IMR-90 (cell line): ENCODE data around the gene RARS2. TPM values are rescaled to one million over a fixed set of nuclear protein-coding genes. Genes with fewer than 3 reads are reported as not detected.

ENCODE experiments used
- ATAC-seq: fragments of 200-7000 bp; cut with Tn5 transposase; 2 replicates; pipeline ENCODE4 v1.9.1; 2020; ENCODE audit warnings: low read depth, mild to moderate bottlenecking, moderate library complexity
- BruUV-seq: library from RNA; stranded (reverse); fragments of 400-500 nt; replicated peaks from 2 replicates; lab custom pipeline; 2021; lab: Mats Ljungman, UMichigan
- CTCF ChIA-PET: fragments of 300-600 bp; formaldehyde crosslinking; extraction: SDS; loops from one replicate; lab custom pipeline; 2021; ENCODE audit warnings: antibody characterized with exemption; lab: Yijun Ruan, JAX
- POLR2A ChIA-PET: fragments of 300-600 bp; sonication (Branson Sonifier 250); formaldehyde crosslinking; loops from one replicate; lab custom pipeline; 2022; ENCODE audit warnings: antibody characterized with exemption; ENCODE audit not compliant: unreplicated experiment; lab: Charles Lee
- DNase-seq: peaks from one replicate; pipeline ENCODE4 v3.0.0; 2013
- H2AFZ ChIP-seq: replicated peaks from 2 replicates; pipeline ENCODE3; 2013; ENCODE audit warnings: low read length, mild to moderate bottlenecking; ENCODE audit not compliant: poor library complexity
- H2AK5ac ChIP-seq: 2 replicates; pipeline ENCODE4 v1.6.1; 2013; ENCODE audit warnings: low read depth, low read length, inconsistent platforms
- H2AK9ac ChIP-seq: replicated peaks from 2 replicates; pipeline ENCODE3; 2013; ENCODE audit warnings: mild to moderate bottlenecking, low read depth, low read length, moderate library complexity; ENCODE audit not compliant: poor library complexity
- H2BK120ac ChIP-seq: 2 replicates; pipeline ENCODE4 v1.6.1; 2013; ENCODE audit warnings: low read depth, low read length, inconsistent platforms
- H2BK15ac ChIP-seq: 3 replicates; pipeline ENCODE4 v1.6.1; 2013; ENCODE audit warnings: low read depth, low read length, inconsistent platforms
- H2BK20ac ChIP-seq: 2 replicates; pipeline ENCODE4 v1.6.1; 2013; ENCODE audit warnings: low read depth, mild to moderate bottlenecking, inconsistent platforms, low read length, moderate library complexity
- H2BK5ac ChIP-seq: 2 replicates; pipeline ENCODE4 v1.6.1; 2013; ENCODE audit warnings: mild to moderate bottlenecking, low read depth, low read length, inconsistent platforms; ENCODE audit not compliant: poor library complexity, severe bottlenecking
- H3K14ac ChIP-seq: replicated peaks from 2 replicates; pipeline ENCODE4 v1.6.1; 2013; ENCODE audit warnings: low read depth, low read length, inconsistent platforms
- H3K18ac ChIP-seq: 2 replicates; pipeline ENCODE4 v1.6.1; 2013; ENCODE audit warnings: low read depth, low read length, control low read depth
- H3K23ac ChIP-seq: 2 replicates; pipeline ENCODE4 v1.6.1; 2013; ENCODE audit warnings: low read depth, low read length, inconsistent platforms
- H3K27ac ChIP-seq: 2 replicates; pipeline ENCODE4 v1.5.1; 2013; ENCODE audit warnings: mild to moderate bottlenecking, control low read depth, low read length; ENCODE audit not compliant: insufficient read depth
- H3K27me3 ChIP-seq: 2 replicates; pipeline ENCODE4 v1.6.1; 2013; ENCODE audit warnings: low read length; ENCODE audit not compliant: control insufficient read depth, insufficient read depth
- H3K36me3 ChIP-seq: 2 replicates; pipeline ENCODE4 v1.6.1; 2013; ENCODE audit warnings: low read length, mixed read lengths; ENCODE audit not compliant: control insufficient read depth, insufficient read depth
- H3K4ac ChIP-seq: 2 replicates; pipeline ENCODE4 v1.6.1; 2013; ENCODE audit warnings: low read depth, low read length, inconsistent platforms
- H3K4me1 ChIP-seq: 2 replicates; pipeline ENCODE4 v1.6.1; 2013; ENCODE audit warnings: low read length, mixed read lengths; ENCODE audit not compliant: control insufficient read depth, insufficient read depth
- H3K4me2 ChIP-seq: 2 replicates; pipeline ENCODE4 v1.6.1; 2013; ENCODE audit warnings: low read depth, mild to moderate bottlenecking, control low read depth, low read length, moderate library complexity
- H3K4me3 ChIP-seq: 2 replicates; pipeline ENCODE4 v1.5.1; 2013; ENCODE audit warnings: low read depth, mild to moderate bottlenecking, control low read depth, low read length, moderate library complexity; ENCODE audit not compliant: insufficient read depth
- H3K56ac ChIP-seq: 2 replicates; pipeline ENCODE4 v1.6.1; 2013; ENCODE audit warnings: low read length, inconsistent platforms; ENCODE audit not compliant: insufficient read depth; ENCODE audit errors: extremely low read depth
- H3K79me1 ChIP-seq, 2 experiments: 2 replicates each; pipeline ENCODE4 v1.6.1; 2013; ENCODE audit warnings: low read length in 2 of 2, inconsistent platforms in 1 of 2, low read depth in 1 of 2
- H3K9ac ChIP-seq: 2 replicates; pipeline ENCODE4 v1.6.1; 2013; ENCODE audit warnings: low read depth, low read length, control low read depth
- H3K9me1 ChIP-seq: 2 replicates; pipeline ENCODE4 v1.6.1; 2013; ENCODE audit warnings: low read length, inconsistent platforms; ENCODE audit not compliant: insufficient read depth
- H3K9me3 ChIP-seq: 2 replicates; pipeline ENCODE4 v1.6.1; 2013; ENCODE audit warnings: low read length; ENCODE audit not compliant: control insufficient read depth, insufficient read depth
- H4K20me1 ChIP-seq: 2 replicates; pipeline ENCODE4 v1.6.1; 2013; ENCODE audit warnings: low read length, inconsistent platforms; ENCODE audit not compliant: insufficient read depth
- H4K5ac ChIP-seq: 2 replicates; pipeline ENCODE4 v1.6.1; 2013; ENCODE audit warnings: mild to moderate bottlenecking, low read depth, low read length, control low read depth
- H4K8ac ChIP-seq, 2 experiments: 2 replicates each; pipeline ENCODE4 v1.6.1; 2013; ENCODE audit warnings: low read depth in 2 of 2, low read length in 2 of 2, control low read depth in 1 of 2, inconsistent platforms in 1 of 2
- H4K91ac ChIP-seq: 2 replicates; pipeline ENCODE4 v1.6.1; 2013; ENCODE audit warnings: low read depth, low read length, inconsistent platforms; ENCODE audit not compliant: insufficient read depth
- CEBPB ChIP-seq: IDR thresholded peaks from 2 replicates; pipeline ENCODE4 v1.6.1; 2012; ENCODE audit warnings: low read depth, low read length, improper control_type of control experiment
- MAZ ChIP-seq: IDR thresholded peaks from 2 replicates; pipeline ENCODE4 v1.6.1; 2012; ENCODE audit warnings: low read depth, mild to moderate bottlenecking, low read length, improper control_type of control experiment, moderate library complexity, borderline replicate concordance
- WGBS, 2 experiments: methylation state at CpG; one replicate each; pipeline versions ENCODE4 v1.1.5 to v1.1.7; 2013; ENCODE audit warnings: missing lambda C conversion rate in 2 of 2; ENCODE audit not compliant: insufficient read length in 1 of 2; ENCODE audit errors: extremely low coverage in 2 of 2; 5-methylcytosine and 5-hydroxymethylcytosine counted together
- dilution Hi-C: fragments of 300-500 bp; cut with HindIII; formaldehyde crosslinking; loops from one replicate; pipeline ENCODE4 v1.14.3; 2018; ENCODE audit warnings: low sequenced_read_pairs; ENCODE audit not compliant: unreplicated experiment
- in situ Hi-C: fragments of 300-500 bp; cut with MboI; formaldehyde crosslinking; loops from 3 replicates; pipeline ENCODE4 v1.14.3; 2019; ENCODE audit warnings: low sequenced_read_pairs, inconsistent platforms, mixed read lengths
- intact Hi-C: fragments of 100-400 bp; cut with micrococcal nuclease; formaldehyde crosslinking; loops from 2 replicates; pipeline ENCODE4 v1.10.0; 2022
- polyA plus RNA-seq, 3 experiments: library from polyadenylated mRNA; depleted of rRNA; stranded (reverse); fragments of >200 nt; gene quantifications; 2 replicates each; pipeline ENCODE4 v1.2.3, GENCODE V29; 2012; ENCODE audit warnings: low replicate concordance in 1 of 3
- total RNA-seq: library from RNA; depleted of rRNA; stranded (reverse); fragments of >200 nt; gene quantifications from 2 replicates; pipeline ENCODE4 v1.2.3, GENCODE V29; 2012

Gene RARS2
- total and polyA plus RNA-seq, 2 of the 4 experiments (the other 2 are of a cell fraction), result 19.9 to 33.0 TPM

DNA sequence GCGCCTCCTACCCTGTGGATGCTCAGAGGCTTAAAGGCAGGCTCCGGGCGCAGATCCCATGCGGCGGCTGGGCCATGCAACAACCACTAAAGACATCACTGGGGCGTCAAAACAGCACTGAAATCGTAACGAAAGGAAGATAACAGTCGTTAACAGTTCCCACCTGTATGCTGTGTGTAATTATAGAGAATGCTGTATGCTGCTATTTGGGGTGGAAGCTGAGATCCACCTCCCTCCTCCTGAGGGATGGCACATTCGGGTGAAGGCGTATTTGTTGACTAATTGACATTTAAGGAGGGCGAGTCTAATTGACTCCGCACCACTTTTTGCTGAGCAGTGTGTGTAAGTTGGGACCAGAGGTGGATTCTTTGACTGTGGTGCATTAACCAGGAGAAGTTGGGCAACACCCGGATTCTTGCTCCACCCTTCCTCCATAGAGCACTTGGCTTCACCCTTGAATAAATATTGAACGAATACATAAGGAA lies 116.3 kb downstream of the RARS2 start:
- WGBS, 2 experiments, result no CpG with 5 or more reads among the region's 15 CpGs
- H2BK15ac ChIP-seq, result no peak overlapping the region; the same call in 2 of the 3 replicates
- H3K18ac ChIP-seq, result peak overlapping the region; percentile 1; the same call in 1 of the 2 replicates
- H4K8ac ChIP-seq, result peak overlapping the region; percentile 1 to 78; a peak in 3 of 4 replicates
- H2AFZ ChIP-seq, result peak overlapping the region; percentile 99
- H3K36me3 ChIP-seq, result peaks cover 4% of the 10 kb centered on the region
- peak overlapping the region; percentile 78 for H3K4me3 ChIP-seq
- H3K4ac ChIP-seq, result peak overlapping the region; percentile 71
- no peaks in the 10 kb centered on the region; the same call in 1 of the 2 replicates for H4K20me1 ChIP-seq
- H3K56ac ChIP-seq, result peak overlapping the region; percentile 43; the same call in 1 of the 2 replicates
- peak overlapping the region; percentile 90 for H3K4me2 ChIP-seq
- H3K9me1 ChIP-seq, result peaks cover 2% of the 10 kb centered on the region; the same call in 1 of the 2 replicates
- DNase-seq (peak; percentile 44), ATAC-seq (peak; percentile 22)
- H3K27me3 ChIP-seq, result no peaks in the 10 kb centered on the region
- peak overlapping the region; percentile 92 for H2AK9ac ChIP-seq
- no TSS peak for BruUV-seq
- peak overlapping the region; percentile 19; the same call in 1 of the 2 replicates for H4K91ac ChIP-seq
- ChIA-PET POLR2A (no interaction called here), CTCF (interaction anchor here (1.4 kb wide), 1 partner anchor 9 kb away, joined by 3 read pairs; no protein-coding TSS in a partner anchor)
- peak overlapping the region; percentile 47; the same call in 1 of the 2 replicates for H2BK120ac ChIP-seq
- no peaks in the 10 kb centered on the region for H3K9me3 ChIP-seq
- intact Hi-C loops (loop anchor here (2.0 to 10.0 kb wide), 4 partner anchors 66 to 471 kb away; partner anchors contain the start of genes CFAP206, RARS2 and ZNF292), in situ Hi-C loops (no loop called here), dilution Hi-C loops (no loop called here)
- H3K27ac ChIP-seq, result peak overlapping the region; percentile 55
- H4K5ac ChIP-seq, result 0 out of 2 replicates have a peak overlapping the region, but pooled peaks have one; percentile 33
- no peak overlapping the region for H2BK20ac ChIP-seq
- H3K4me1 ChIP-seq, result peaks cover 2% of the 10 kb centered on the region; the same call in 1 of the 2 replicates
- H3K79me1 ChIP-seq, result peaks cover 13 to 31% of the 10 kb centered on the region in 2 experiments
- H2AK5ac ChIP-seq, result peak overlapping the region; percentile 63
- peak overlapping the region; percentile 72 for H3K14ac ChIP-seq
- peak overlapping the region; percentile 51 for H3K9ac ChIP-seq
- peak overlapping the region; percentile 96 for H3K23ac ChIP-seq
- peak overlapping the region; percentile 55 for H2BK5ac ChIP-seq
- TF ChIP-seq CEBPB (peak; percentile 91), MAZ (no peak)
